Ishikawa (cell line): ENCODE results near the gene TBC1D28.
"Not testable (repeated sequence)": the region's sequence is repeated elsewhere in the genome, so short reads cannot be mapped to it uniquely, and the experiment has no call there.

ENCODE experiments used
- CEBPB ChIP-seq: IDR thresholded peaks from 2 replicates; pipeline ENCODE4 v1.6.1; 2012
- CREB1 ChIP-seq: IDR thresholded peaks from 2 replicates; pipeline ENCODE4 v1.6.1; 2012; ENCODE audit warnings: low read depth
- EGR1 ChIP-seq: IDR thresholded peaks from 2 replicates; pipeline ENCODE4 v1.6.1; 2012
- EP300 ChIP-seq: IDR thresholded peaks from 2 replicates; pipeline ENCODE4 v1.6.1; 2012; ENCODE audit warnings: borderline replicate concordance
- FOXM1 ChIP-seq: IDR thresholded peaks from 2 replicates; pipeline ENCODE4 v1.6.1; 2012; ENCODE audit warnings: low read depth, borderline replicate concordance
- NFIC ChIP-seq: IDR thresholded peaks from 2 replicates; pipeline ENCODE4 v1.6.1; 2012
- RAD21 ChIP-seq: IDR thresholded peaks from 2 replicates; pipeline ENCODE4 v1.6.1; 2012; ENCODE audit warnings: low read depth
- REST ChIP-seq: IDR thresholded peaks from 2 replicates; pipeline ENCODE4 v1.6.1; 2012; ENCODE audit warnings: low read depth, mild to moderate bottlenecking
- TAF1 ChIP-seq: IDR thresholded peaks from 2 replicates; pipeline ENCODE4 v1.6.1; 2012; ENCODE audit warnings: low read depth, mild to moderate bottlenecking
- TCF12 ChIP-seq: IDR thresholded peaks from 2 replicates; pipeline ENCODE4 v1.6.1; 2012; ENCODE audit warnings: low read depth
- TEAD4 ChIP-seq: IDR thresholded peaks from 2 replicates; pipeline ENCODE4 v1.6.1; 2012
- USF1 ChIP-seq: IDR thresholded peaks from 2 replicates; pipeline ENCODE4 v1.6.1; 2012
- YY1 ChIP-seq: IDR thresholded peaks from 2 replicates; pipeline ENCODE4 v1.6.1; 2012; ENCODE audit warnings: low read depth
- ZBTB7A ChIP-seq: IDR thresholded peaks from 2 replicates; pipeline ENCODE4 v1.6.1; 2012; ENCODE audit warnings: low read depth

Gene TBC1D28

GRCh38 chr17:18644291-18644690 lies at the start of gene TBC1D28:
Gene TBC1D28 (minus strand): TSS chr17:18644391. CDS start chr17:18641352, 3,039 bp downstream.
- not testable (repeated sequence) for TF ChIP-seq ZBTB7A, EGR1, TEAD4

- TF ChIP-seq TAF1, CREB1, RAD21: not testable (repeated sequence)
These were observed 37.8 kb upstream of the TBC1D28 start, which contains the start of gene FOXO3B for GRCh38 chr17:18681767-18682571. Gene FOXO3B (minus strand): TSS chr17:18682314. CDS start chr17:18681651, 663 bp downstream.

- TF ChIP-seq USF1, result 0 out of 2 replicates have a peak, but pooled peaks have one; percentile 13
These were observed 17.9 kb upstream of the TBC1D28 start for GRCh38 chr17:18661924-18662624.

GRCh38 chr17:18643124-18643523 lies 1.1 kb downstream of the TBC1D28 start:
- peak; percentile 34; the same call in 1 of the 2 replicates for TF ChIP-seq TEAD4

- TF ChIP-seq REST, result 0 out of 2 replicates have a peak, but pooled peaks have one; percentile 8
These were observed 8.4 kb downstream of the TBC1D28 start for GRCh38 chr17:18635773-18636172.

- no peak for TF ChIP-seq EGR1
- TF ChIP-seq USF1, result no peak
- TF ChIP-seq EP300, result no peak
- no peak for TF ChIP-seq REST
- TF ChIP-seq NFIC, result no peak
- no peak for TF ChIP-seq YY1
- TF ChIP-seq ZBTB7A, result no peak
- TF ChIP-seq CEBPB, result no peak
- no peak for TF ChIP-seq TEAD4
- no peak for TF ChIP-seq TAF1
- TF ChIP-seq TCF12, result no peak
- TF ChIP-seq CREB1, result no peak
- no peak for TF ChIP-seq FOXM1
- no peak for TF ChIP-seq RAD21
These were observed 17.9 kb downstream of the TBC1D28 start for GRCh38 chr17:18626152-18626870.

- TF ChIP-seq RAD21 (peak; percentile 90), CREB1 (0 out of 2 replicates have a peak, but pooled peaks have one; percentile 13), USF1 (0 out of 2 replicates have a peak, but pooled peaks have one; percentile 21)
These were observed 18.6 kb downstream of the TBC1D28 start for GRCh38 chr17:18625509-18626104.
